ENCODE data around the gene TRPV6.

The TRPV6 gene

GRCh38 chr7:142865766-142866165 lies 19.8 kb downstream of the TRPV6 start:
- H3K27me3 ChIP-seq (ENCODE audit: insufficient read depth, low read depth): no peaks in the 10 kb centered on the region
- H3K79me2 ChIP-seq (ENCODE audit: insufficient read depth, low read depth): no peaks in the 10 kb centered on the region
- H3K36me3 ChIP-seq (ENCODE audit: insufficient read depth): no peaks in the 10 kb centered on the region
- H3K4me2 ChIP-seq: no peak overlapping the region
- no peak for TF ChIP-seq CTCF (conservative IDR thresholded peaks at IDR 0.05; ENCODE audit: low read depth, low read length)
- H3K9ac ChIP-seq: no peak overlapping the region
- H3K27ac ChIP-seq: no peak overlapping the region
- no peaks in the 10 kb centered on the region for H4K20me1 ChIP-seq (ENCODE audit: insufficient read depth)
- H2AFZ ChIP-seq (ENCODE audit: low read depth): no peak overlapping the region
- no peaks in the 10 kb centered on the region for H3K4me1 ChIP-seq (ENCODE audit: low read depth, poor library complexity, severe bottlenecking)
- H3K4me3 ChIP-seq (IDR thresholded peaks at IDR 0.05; ENCODE audit: insufficient read depth, low read depth, low read length): no peak overlapping the region

- Histone ChIP-seq H3K79me2 (ENCODE audit: insufficient read depth, low read depth) (no peaks in the 10 kb centered on the region), H3K4me1 (ENCODE audit: low read depth, poor library complexity, severe bottlenecking) (no peaks in the 10 kb centered on the region), H3K27ac (no peak overlapping the region), H3K4me3 (IDR thresholded peaks at IDR 0.05; ENCODE audit: insufficient read depth, low read depth, low read length) (no peak overlapping the region), H3K4me2 (no peak overlapping the region), H3K9ac (no peak overlapping the region), H2AFZ (ENCODE audit: low read depth) (no peak overlapping the region), H4K20me1 (ENCODE audit: insufficient read depth) (no peaks in the 10 kb centered on the region), H3K27me3 (ENCODE audit: insufficient read depth, low read depth) (no peaks in the 10 kb centered on the region), H3K36me3 (ENCODE audit: insufficient read depth) (no peaks in the 10 kb centered on the region)
- no peak for TF ChIP-seq CTCF (conservative IDR thresholded peaks at IDR 0.05; ENCODE audit: low read depth, low read length)
These were observed 20.4 kb downstream of the TRPV6 start for GRCh38 chr7:142864980-142865747.

GRCh38 chr7:142863891-142864685 lies 21.5 kb downstream of the TRPV6 start:
- Histone ChIP-seq H3K4me3 (IDR thresholded peaks at IDR 0.05; ENCODE audit: insufficient read depth, low read depth, low read length) (no peak overlapping the region), H3K27ac (no peak overlapping the region), H3K36me3 (ENCODE audit: insufficient read depth) (no peaks in the 10 kb centered on the region), H2AFZ (ENCODE audit: low read depth) (no peak overlapping the region), H3K4me1 (ENCODE audit: low read depth, poor library complexity, severe bottlenecking) (no peaks in the 10 kb centered on the region), H3K79me2 (ENCODE audit: insufficient read depth, low read depth) (no peaks in the 10 kb centered on the region), H3K9ac (no peak overlapping the region), H3K4me2 (no peak overlapping the region), H3K27me3 (ENCODE audit: insufficient read depth, low read depth) (no peaks in the 10 kb centered on the region), H4K20me1 (ENCODE audit: insufficient read depth) (no peaks in the 10 kb centered on the region)
- TF ChIP-seq CTCF (conservative IDR thresholded peaks at IDR 0.05; ENCODE audit: low read depth, low read length): no peak

GRCh38 chr7:142862786-142863400 lies 22.7 kb downstream of the TRPV6 start:
- Histone ChIP-seq H3K9ac (no peak overlapping the region), H3K27ac (no peak overlapping the region), H3K79me2 (ENCODE audit: insufficient read depth, low read depth) (no peaks in the 10 kb centered on the region), H3K4me3 (IDR thresholded peaks at IDR 0.05; ENCODE audit: insufficient read depth, low read depth, low read length) (no peak overlapping the region), H3K4me2 (no peak overlapping the region), H3K36me3 (ENCODE audit: insufficient read depth) (no peaks in the 10 kb centered on the region), H2AFZ (ENCODE audit: low read depth) (no peak overlapping the region), H3K27me3 (ENCODE audit: insufficient read depth, low read depth) (no peaks in the 10 kb centered on the region), H4K20me1 (ENCODE audit: insufficient read depth) (no peaks in the 10 kb centered on the region), H3K4me1 (ENCODE audit: low read depth, poor library complexity, severe bottlenecking) (no peaks in the 10 kb centered on the region)
- no peak for TF ChIP-seq CTCF (conservative IDR thresholded peaks at IDR 0.05; ENCODE audit: low read depth, low read length)

Measured in KMS-11 (cell line).